Spinal cord (tissue), 10 donors: Measurements from ENCODE around the gene SMAD5. TPM values are rescaled to one million over a fixed set of nuclear protein-coding genes. Genes with fewer than 3 reads are reported as not detected.

Source experiments
- DNase-seq, 6 donors: peaks; one replicate each; pipeline versions ENCODE4 v3.0.0 to v3.0.0-alpha.2; 2013 to 2015; ENCODE audit warnings: low spot score in 6 of 6, low read depth in 4 of 6
- H3K27ac ChIP-seq: one replicate; pipeline ENCODE4 v1.5.1; 2013; ENCODE audit warnings: low read depth, low read length, control low read depth
- H3K27me3 ChIP-seq: one replicate; pipeline ENCODE4 v1.6.1; 2013; ENCODE audit warnings: low read length; ENCODE audit not compliant: control insufficient read depth, insufficient read depth
- H3K36me3 ChIP-seq: one replicate; pipeline ENCODE4 v1.6.1; 2013; ENCODE audit warnings: low read length; ENCODE audit not compliant: control insufficient read depth, insufficient read depth
- H3K4me1 ChIP-seq: one replicate; pipeline ENCODE4 v1.6.1; 2013; ENCODE audit warnings: low read length; ENCODE audit not compliant: control insufficient read depth, insufficient read depth
- H3K4me3 ChIP-seq: one replicate; pipeline ENCODE4 v1.5.1; 2013; ENCODE audit warnings: low read depth, low read length, control low read depth
- H3K9me3 ChIP-seq: one replicate; pipeline ENCODE4 v1.6.1; 2013; ENCODE audit warnings: low read length; ENCODE audit not compliant: control insufficient read depth, insufficient read depth
- WGBS: methylation state at CpG from one replicate; pipeline ENCODE4 v1.1.5; 2013; ENCODE audit warnings: missing lambda C conversion rate; ENCODE audit not compliant: insufficient coverage; 5-methylcytosine and 5-hydroxymethylcytosine counted together
- polyA plus RNA-seq, 2 donors: library from polyadenylated mRNA; unstranded; fragments of 120-200 nt; gene quantifications; one replicate each; pipeline ENCODE4 v1.2.1, GENCODE V29; 2013; ENCODE audit not compliant: insufficient read length in 2 of 2
- total RNA-seq, 2 donors: library from RNA; depleted of rRNA in 1 of 2; stranded (reverse); fragments of 120-200 nt in 1 of 2; fragments of >200 nt in 1 of 2; gene quantifications; one replicate each; pipeline versions ENCODE4 v1.2.3 to v1.2.4, GENCODE V29; 2013 to 2014
- donor health status: healthy.

SMAD5 gene
- total and polyA plus RNA-seq, 4 donors, result 30.5 to 89.0 (median 60.0) TPM

DNA sequence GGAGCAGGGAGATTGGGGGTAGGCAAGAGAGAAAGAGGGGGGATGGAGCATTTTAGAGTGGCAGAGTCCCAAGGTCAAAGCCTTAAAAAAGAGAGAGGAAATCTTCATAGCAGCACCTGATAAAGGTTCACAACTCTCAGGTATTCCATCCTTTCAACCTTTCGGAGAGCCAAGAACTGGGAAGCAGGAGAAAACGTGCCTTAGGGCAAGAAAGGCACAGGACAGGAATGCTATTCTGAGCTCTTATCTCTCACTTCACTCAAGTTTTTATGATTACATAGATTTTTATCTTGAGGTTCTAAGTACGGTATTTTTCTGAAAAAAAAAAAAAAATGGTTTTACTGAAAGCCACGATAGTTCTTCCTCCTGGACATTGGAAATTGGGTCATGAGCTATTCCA is 34.5 kb upstream of the SMAD5 start:
- no peak for DNase-seq
- WGBS, result 83% methylated on average over 1 of the region's 4 CpGs

DNA sequence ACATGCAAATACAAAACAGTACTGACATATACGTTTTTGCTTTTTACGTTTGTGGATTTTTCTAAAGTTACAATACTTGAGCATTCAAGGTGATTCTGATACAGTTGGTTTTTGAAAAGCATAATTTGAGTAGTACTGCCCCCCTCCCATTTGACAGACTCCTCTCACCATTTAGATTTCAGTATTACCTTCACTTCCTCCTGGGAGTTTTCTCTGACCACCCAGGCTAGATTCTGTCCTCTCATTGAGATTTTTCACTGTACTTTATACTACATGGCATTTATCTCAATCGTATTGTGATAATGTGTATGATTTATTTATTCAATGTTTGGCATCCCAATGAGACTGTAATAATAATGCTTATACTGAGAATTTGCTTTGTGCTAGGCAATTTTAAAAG is 32.8 kb upstream of the SMAD5 start:
- no peak overlapping the region for H3K4me3 ChIP-seq
- H3K36me3 ChIP-seq, result no peaks in the 10 kb centered on the region
- WGBS, result no CpG with 5 or more reads among the region's 3 CpGs
- no peak for DNase-seq
- no peaks in the 10 kb centered on the region for H3K4me1 ChIP-seq
- no peaks in the 10 kb centered on the region for H3K27me3 ChIP-seq
- no peak overlapping the region for H3K27ac ChIP-seq
- no peaks in the 10 kb centered on the region for H3K9me3 ChIP-seq

More for the DNA sequence above, 34.5 kb upstream of the SMAD5 start:
- Histone ChIP-seq H3K27ac (no peak overlapping the region), H3K9me3 (no peaks in the 10 kb centered on the region), H3K4me1 (no peaks in the 10 kb centered on the region), H3K4me3 (no peak overlapping the region), H3K27me3 (no peaks in the 10 kb centered on the region), H3K36me3 (no peaks in the 10 kb centered on the region)

DNA sequence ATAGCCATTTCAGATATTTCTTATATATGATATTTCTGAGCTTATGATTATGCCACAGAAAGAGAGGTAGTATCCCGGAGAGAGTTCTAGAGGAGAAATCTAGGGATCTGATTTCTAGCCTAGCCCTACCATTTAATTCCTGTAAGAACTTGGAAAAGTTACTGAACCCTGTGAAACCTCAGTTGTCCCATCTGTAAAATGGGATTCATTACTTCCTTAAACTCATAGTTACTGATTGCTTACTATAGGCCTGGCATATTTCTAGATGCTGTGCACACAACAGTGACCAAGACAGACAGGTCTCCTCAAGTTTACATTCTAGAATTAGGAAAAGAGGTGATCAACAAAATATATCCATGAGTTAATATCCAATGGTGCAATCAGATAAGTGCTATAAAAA is 30.8 kb upstream of the SMAD5 start:
- no peak for DNase-seq
- H3K36me3 ChIP-seq, result no peaks in the 10 kb centered on the region
- H3K27ac ChIP-seq, result no peak overlapping the region
- WGBS, result no CpG with 5 or more reads among the region's 1 CpG
- H3K4me1 ChIP-seq, result no peaks in the 10 kb centered on the region
- H3K4me3 ChIP-seq, result no peak overlapping the region
- no peaks in the 10 kb centered on the region for H3K27me3 ChIP-seq
- H3K9me3 ChIP-seq, result no peaks in the 10 kb centered on the region

DNA sequence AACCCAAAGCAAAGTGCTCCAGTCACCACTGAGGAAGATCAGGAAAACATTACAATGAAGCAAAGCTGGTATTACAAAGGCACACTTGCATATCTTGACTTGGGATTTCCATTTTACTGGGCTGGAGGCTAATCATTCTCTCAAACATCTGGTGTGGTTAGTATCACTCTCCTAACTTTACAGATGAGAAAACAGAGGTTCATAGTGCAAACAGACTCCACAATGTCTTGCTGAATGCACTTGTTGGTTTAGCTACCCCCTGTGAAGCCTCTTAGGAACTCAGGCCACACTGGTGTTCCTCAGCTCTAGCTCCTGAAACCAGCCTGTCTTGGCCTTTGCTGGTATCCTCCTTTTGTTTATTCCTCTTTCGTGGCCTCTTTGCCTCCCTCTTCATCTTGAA is 29.5 kb upstream of the SMAD5 start:
- Histone ChIP-seq H3K4me3 (no peak overlapping the region), H3K9me3 (no peaks in the 10 kb centered on the region), H3K36me3 (no peaks in the 10 kb centered on the region), H3K4me1 (no peaks in the 10 kb centered on the region), H3K27me3 (no peaks in the 10 kb centered on the region), H3K27ac (no peak overlapping the region)
- no peak for DNase-seq
- WGBS, result no CpG with 5 or more reads among the region's 1 CpG

DNA sequence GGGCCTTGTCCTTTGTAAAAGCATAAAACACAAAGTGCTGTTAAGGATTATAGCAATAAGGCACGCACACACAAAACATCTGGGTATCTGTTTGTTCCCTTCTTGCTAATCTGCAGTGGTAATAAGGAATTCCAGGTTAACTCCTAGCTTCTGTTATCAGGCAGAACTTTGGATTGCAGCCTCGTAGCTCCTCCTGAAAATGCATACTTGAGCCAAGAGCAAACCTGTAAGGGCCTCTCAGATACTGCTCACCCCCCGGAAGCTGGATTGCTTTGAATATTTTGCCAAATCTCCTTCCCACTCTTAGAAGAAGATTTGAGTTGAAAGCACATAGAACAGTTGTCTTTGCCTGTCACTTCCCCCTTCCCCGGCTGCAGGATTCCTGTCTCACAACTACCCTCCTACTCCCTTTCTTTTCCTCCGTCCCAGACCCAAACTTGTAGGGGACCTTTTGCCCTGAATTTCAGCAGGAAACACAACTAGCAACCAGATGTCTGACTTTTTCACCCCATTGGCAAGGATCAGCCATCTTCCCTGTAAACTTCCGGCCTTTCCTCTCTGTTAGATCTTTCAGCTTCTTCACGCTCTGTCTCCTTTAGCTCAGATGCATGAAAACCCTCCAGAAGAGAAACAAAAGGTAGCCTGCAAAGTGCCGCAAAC is 28.2 kb upstream of the SMAD5 start:
- no peaks in the 10 kb centered on the region for H3K9me3 ChIP-seq
- no peaks in the 10 kb centered on the region for H3K4me1 ChIP-seq
- no peaks in the 10 kb centered on the region for H3K27me3 ChIP-seq
- H3K4me3 ChIP-seq, result no peak overlapping the region
- DNase-seq, result peak in 2 of 6 donors; percentile 31 to 59
- H3K27ac ChIP-seq, result no peak overlapping the region
- no peaks in the 10 kb centered on the region for H3K36me3 ChIP-seq
- WGBS, result 16% methylated on average over 5 of the region's 8 CpGs

DNA sequence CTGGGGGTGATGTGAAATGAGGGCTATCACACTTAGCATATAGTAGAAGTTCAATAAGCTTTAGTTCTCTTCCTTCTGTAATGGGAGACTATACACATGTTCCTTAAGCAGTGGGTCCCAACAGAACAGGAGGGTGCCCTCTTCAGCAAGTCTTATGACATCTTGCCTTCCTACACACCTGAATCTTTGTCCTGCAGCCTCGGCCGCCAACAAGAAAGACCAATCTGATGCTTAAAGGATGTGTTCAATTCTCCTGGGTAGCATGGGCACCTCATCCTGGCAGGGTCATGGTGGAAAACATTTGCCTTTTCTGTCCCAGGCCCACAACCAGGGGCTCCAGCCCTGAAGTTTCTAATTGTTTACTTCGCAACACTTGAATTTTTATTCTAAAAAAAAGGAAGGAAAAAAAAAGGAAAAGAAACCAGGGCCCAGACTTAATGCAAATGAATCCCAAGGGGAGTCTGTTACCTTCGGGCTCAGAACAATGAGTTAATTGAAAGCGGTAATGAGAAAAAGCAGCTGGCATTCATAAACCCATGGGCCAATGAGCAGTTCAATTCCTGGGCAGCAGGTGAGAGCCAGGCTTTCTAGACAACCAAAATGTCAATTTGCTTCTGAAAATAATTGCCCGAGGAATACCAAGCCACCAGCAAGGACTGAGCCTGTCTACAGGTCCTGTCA is 26.2 kb upstream of the SMAD5 start:
- no peaks in the 10 kb centered on the region for H3K4me1 ChIP-seq
- DNase-seq, result peak in 1 of 6 donors; percentile 77
- H3K9me3 ChIP-seq, result no peaks in the 10 kb centered on the region
- no peak overlapping the region for H3K27ac ChIP-seq
- H3K4me3 ChIP-seq, result no peak overlapping the region
- no peaks in the 10 kb centered on the region for H3K36me3 ChIP-seq
- WGBS, result 63% methylated on average over 5 of the region's 6 CpGs
- H3K27me3 ChIP-seq, result no peaks in the 10 kb centered on the region

DNA sequence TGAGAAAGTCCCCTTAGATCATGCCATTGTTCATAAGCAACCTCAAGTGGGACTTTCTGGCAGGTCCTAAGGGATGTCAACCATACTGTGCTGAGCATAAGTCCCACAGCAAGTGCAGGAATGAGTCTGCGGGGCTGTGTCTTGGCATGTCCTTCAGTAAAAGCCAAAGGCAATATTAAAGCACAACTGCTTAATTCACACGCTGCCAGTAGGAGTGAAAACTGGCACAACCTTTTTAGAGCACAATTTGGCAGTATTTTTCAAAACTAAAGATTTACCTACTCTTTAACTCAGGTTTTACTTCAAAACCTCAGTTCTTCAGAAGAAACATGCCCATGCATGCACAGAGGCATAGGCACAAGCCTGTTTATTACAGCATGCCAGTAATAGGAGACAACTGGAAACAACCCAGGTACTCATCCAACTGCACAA is 24.4 kb upstream of the SMAD5 start:
- no peaks in the 10 kb centered on the region for H3K9me3 ChIP-seq
- no peaks in the 10 kb centered on the region for H3K36me3 ChIP-seq
- no peak overlapping the region for H3K27ac ChIP-seq
- H3K4me3 ChIP-seq, result no peak overlapping the region
- 74% methylated on average over 2 of the region's 2 CpGs for WGBS
- DNase-seq, result no peak
- H3K27me3 ChIP-seq, result no peaks in the 10 kb centered on the region
- H3K4me1 ChIP-seq, result no peaks in the 10 kb centered on the region

DNA sequence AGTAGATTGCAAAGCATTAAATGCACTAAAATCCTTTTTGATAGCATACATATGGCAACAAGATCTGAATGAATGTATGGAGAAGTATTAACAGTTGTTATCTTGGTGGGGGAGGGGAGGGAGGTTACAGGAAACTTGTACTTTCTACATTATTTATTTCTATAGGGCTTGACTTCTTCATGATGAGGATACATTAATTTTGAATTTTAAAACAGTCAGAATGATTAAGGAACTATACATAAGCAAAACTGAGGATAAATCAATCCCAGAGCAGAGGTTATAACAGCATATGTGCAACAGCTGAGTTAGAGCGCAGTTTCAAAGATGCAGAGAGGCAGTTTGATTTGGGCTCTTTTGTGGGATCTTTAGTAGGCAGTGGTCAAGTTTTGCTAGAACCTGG is 23.9 kb upstream of the SMAD5 start:
- no peak overlapping the region for H3K4me3 ChIP-seq
- no peaks in the 10 kb centered on the region for H3K9me3 ChIP-seq
- no peaks in the 10 kb centered on the region for H3K27me3 ChIP-seq
- H3K4me1 ChIP-seq, result no peaks in the 10 kb centered on the region
- DNase-seq, result no peak
- H3K36me3 ChIP-seq, result no peaks in the 10 kb centered on the region
- 100% methylated on average over 1 of the region's 1 CpG for WGBS
- no peak overlapping the region for H3K27ac ChIP-seq

DNA sequence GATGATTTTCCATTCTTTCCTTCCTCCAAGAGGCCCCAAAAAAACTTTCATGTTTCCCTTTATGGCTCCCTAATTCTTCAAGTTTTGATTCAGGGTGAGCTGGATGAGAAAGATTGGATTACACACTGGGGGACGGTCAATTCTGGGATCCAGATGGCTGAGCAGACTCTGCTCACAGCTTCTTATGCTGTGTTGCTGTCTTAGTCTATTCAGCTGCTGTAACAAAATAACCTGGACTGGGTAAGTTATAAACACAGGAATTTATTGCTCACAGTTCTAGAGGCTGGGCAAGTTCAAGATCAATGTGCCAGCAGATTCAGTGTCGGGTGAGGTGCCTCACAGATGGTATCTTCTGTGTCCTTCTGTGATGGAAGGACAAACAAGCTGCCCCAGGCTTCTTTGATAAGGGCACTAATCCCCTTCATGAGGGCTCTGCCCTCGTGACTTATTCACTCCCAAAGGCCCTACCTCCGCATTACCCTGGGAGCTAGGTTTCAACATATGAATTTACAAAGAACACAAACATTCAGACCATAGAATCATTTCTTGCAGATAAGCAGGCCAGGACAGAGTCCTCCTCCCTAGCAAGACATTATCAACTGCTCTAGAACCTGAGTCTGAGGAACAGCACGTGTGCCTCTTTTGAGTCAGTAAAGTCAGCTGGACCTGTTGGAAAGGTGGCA is 23.1 kb upstream of the SMAD5 start:
- no peaks in the 10 kb centered on the region for H3K9me3 ChIP-seq
- H3K36me3 ChIP-seq, result no peaks in the 10 kb centered on the region
- H3K4me3 ChIP-seq, result no peak overlapping the region
- H3K27me3 ChIP-seq, result no peaks in the 10 kb centered on the region
- no peak for DNase-seq
- H3K4me1 ChIP-seq, result no peaks in the 10 kb centered on the region
- H3K27ac ChIP-seq, result no peak overlapping the region
- 89% methylated on average over 3 of the region's 5 CpGs for WGBS
